Medulla oblongata (tissue), 1 donor: ENCODE results near the gene PDGFRB.
"Not testable (repeated sequence)": the region's sequence is repeated elsewhere in the genome, so short reads cannot be mapped to it uniquely, and the experiment has no call there.

Source experiments
- DNase-seq: peaks from one replicate; pipeline ENCODE4 v3.0.0-alpha.2; 2015; ENCODE audit errors: extremely low spot score

The PDGFRB gene

GRCh38 chr5:150084754-150085153 lies 70.9 kb downstream of the PDGFRB start:
- DNase-seq: not testable (repeated sequence)

- DNase-seq: peak; percentile 53
These were observed 72.8 kb downstream of the PDGFRB start for GRCh38 chr5:150082889-150083288.

- DNase-seq: no peak
These were observed 73.3 kb downstream of the PDGFRB start for GRCh38 chr5:150082374-150082773.

GRCh38 chr5:150081541-150082283 lies 73.9 kb downstream of the PDGFRB start:
- DNase-seq: peak; percentile 85

GRCh38 chr5:150080696-150081435 lies 74.8 kb downstream of the PDGFRB start:
- no peak for DNase-seq

GRCh38 chr5:150079909-150080461 lies 75.7 kb downstream of the PDGFRB start:
- no peak for DNase-seq

- DNase-seq: no peak
These were observed 76.6 kb downstream of the PDGFRB start for GRCh38 chr5:150078802-150079689.

- no peak for DNase-seq
These were observed 77.4 kb downstream of the PDGFRB start for GRCh38 chr5:150077996-150078801.

- no peak for DNase-seq
These were observed 78.6 kb downstream of the PDGFRB start for GRCh38 chr5:150077060-150077459.

GRCh38 chr5:150075806-150076205 lies 79.8 kb downstream of the PDGFRB start:
- DNase-seq: no peak

GRCh38 chr5:150075233-150075632 lies 80.4 kb downstream of the PDGFRB start:
- DNase-seq: no peak

GRCh38 chr5:150073677-150074076 lies 82.0 kb downstream of the PDGFRB start:
- DNase-seq: no peak

- no peak for DNase-seq
These were observed 82.5 kb downstream of the PDGFRB start for GRCh38 chr5:150073086-150073625.

GRCh38 chr5:150070821-150071220 lies 84.8 kb downstream of the PDGFRB start:
- DNase-seq: no peak

- DNase-seq: no peak
These were observed 85.7 kb downstream of the PDGFRB start for GRCh38 chr5:150069672-150070627.

- DNase-seq: no peak
These were observed 86.5 kb downstream of the PDGFRB start for GRCh38 chr5:150068961-150069645.

GRCh38 chr5:150068472-150068871 lies 87.2 kb downstream of the PDGFRB start:
- DNase-seq: no peak

GRCh38 chr5:150068071-150068470 lies 87.6 kb downstream of the PDGFRB start:
- DNase-seq: no peak

- DNase-seq: no peak
These were observed 88.2 kb downstream of the PDGFRB start for GRCh38 chr5:150067405-150067960.
